Measurements from ENCODE around the gene HFM1.

GRCh38 chr1:91244737-91245136 lies 159.9 kb downstream of the HFM1 start:
- TF ChIP-seq CTCF (IDR thresholded peaks at IDR 0.05; ENCODE audit: extremely low read depth in 1 of 2, insufficient read depth in 1 of 2, low read depth in 1 of 2, low read length in 2 of 2) (no peak), POLR2A (IDR thresholded peaks at IDR 0.05; ENCODE audit: low read depth, low read length) (no peak), POLR2AphosphoS5 (IDR thresholded peaks at IDR 0.05; ENCODE audit: insufficient read depth, low read depth, low read length) (no peak), GATA2 (IDR thresholded peaks at IDR 0.05; ENCODE audit: insufficient read depth, insufficient read length, low read depth, low read length) (no peak), EZH2 (IDR thresholded peaks at IDR 0.05; ENCODE audit: borderline replicate concordance, low read depth, low read length, severe bottlenecking) (no peak), JUN (IDR thresholded peaks at IDR 0.05; ENCODE audit: borderline replicate concordance, insufficient read depth, insufficient read length, low read depth) (no peak)
